IPS-NIHi7 (cell line): Measurements from ENCODE around the gene PHF19.

Experiments
- DNase-seq: peaks from one replicate; pipeline ENCODE4 v3.0.0; 2012; ENCODE audit warnings: mixed read lengths; ENCODE audit errors: extremely low spot score

The PHF19 gene

DNA sequence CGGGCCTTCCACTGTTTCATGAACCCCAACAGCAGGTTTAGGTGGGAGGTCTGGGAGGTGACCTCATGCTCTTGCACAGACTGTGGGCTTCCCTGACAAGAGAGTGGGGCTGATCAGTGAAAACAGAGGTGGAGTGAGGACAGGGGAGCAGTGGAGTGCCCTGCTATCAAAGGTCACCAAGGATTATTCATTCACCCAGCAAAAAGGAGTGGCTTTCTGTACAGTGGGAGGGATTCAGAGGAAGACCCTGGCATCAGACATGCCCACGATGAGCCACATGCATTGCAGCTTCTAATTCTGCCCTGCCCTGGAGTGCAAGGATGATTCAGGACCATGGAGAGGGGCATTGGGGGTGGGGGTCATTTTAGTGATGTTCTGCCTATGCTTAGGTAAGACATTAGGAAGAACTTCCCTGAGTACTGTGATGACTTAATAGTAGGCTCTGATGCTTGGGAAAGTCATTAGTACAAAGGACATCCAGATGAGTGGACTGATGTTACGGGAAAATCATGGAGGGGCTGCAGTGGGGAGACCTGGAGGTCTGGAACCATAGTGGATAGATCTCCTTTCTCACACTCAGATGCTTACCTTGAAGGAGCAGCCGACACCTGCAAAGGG is 36.8 kb upstream of the PHF19 start:
- DNase-seq = peak; percentile 63

DNA sequence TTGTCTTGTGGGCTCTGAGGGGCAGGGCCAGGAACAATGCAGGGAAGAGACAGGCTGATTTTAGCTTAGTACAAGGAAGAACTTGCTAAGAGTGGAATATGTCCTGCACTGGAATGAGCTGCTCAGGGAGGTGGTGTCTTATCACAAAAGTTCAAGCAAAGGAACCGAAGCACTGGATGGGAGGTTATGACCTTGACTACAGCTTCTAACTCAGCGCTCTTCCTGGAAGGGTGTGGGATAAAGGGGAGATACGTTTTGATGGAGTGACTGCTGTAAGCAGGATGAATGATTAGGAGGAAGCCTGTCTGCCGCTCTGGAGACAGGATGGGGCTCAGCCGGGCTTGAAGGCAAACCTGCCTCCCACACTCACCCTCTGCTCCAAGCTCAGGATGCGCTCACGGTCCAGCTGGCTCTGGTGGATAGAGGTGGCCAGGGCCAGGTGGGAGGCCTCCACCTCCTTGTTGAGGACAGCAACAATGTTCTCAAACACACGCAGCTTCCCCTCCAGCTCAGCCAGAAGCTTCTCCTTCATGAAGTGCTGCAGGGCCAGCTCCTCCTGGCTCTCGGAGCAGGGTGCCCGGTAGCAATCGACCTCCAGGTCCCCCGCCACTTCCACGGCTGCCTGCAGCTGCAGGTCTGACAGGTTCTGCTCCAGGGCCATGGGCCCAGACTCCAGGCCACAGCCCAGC is 36.1 kb upstream of the PHF19 start:
- no peak for DNase-seq

DNA sequence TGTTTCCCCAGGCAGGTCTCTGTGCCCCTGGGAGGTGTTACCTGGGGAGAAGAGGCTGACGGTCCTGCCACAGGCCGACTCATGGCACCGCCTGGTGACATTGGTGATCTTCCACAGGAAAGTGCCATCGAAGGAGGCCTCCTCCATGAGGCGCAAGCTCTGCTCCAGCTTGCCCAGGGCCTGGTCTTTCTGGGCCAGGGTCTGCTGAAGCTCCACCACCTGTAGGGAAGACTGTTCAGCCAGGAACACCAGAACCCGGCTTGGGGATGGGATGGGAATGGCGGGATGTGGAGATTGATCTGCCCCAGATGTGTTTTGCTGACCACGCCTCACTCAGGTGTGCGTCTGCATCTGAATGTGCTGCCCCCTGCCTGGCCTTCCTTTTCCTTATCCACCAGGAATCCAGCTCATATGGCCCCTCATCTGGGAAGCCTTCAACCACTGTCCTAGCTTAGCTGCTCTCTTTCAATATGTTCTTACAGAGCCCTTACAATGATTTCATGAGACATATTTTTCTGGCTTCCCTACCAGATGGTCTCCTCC is 34.4 kb upstream of the PHF19 start:
- peak; percentile 44 for DNase-seq

DNA sequence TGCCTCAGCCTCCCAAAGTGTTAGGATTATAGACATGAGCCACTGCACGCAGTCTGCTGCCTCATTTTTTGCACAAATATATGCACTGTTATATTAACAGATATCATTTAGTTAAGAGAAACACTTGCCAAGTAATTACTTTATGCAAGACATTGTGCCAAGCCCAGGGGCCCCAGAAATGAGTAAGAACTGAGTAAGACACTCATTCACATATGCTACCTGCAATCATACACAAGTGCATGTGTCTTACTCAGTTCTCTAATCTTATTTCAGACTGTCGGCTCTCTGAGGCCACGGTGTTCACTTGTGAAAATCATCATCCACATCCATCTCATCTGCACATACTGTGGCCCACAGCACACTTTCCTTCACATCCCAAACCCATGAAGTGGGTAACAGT is 33.7 kb upstream of the PHF19 start:
- no peak for DNase-seq

DNA sequence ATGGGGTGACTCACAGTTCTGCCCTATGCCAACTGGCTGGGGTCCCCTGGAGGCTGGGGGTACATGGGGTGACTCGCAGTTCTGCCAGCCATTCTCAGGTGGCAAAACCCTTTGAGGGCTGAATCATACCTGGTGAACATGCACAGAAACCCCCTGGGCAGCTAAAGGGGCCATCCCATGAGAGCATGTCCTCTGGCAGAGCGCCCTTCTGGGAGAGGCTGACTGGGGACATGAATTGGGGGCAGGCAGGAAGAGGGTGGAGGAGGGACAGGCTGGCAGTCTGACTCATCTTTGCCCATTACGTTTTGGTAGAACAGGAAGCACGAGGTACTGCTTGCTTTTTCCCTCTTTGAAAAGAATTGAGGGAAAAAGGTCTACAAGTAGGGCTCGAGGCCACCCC is 32.9 kb upstream of the PHF19 start:
- DNase-seq = no peak

DNA sequence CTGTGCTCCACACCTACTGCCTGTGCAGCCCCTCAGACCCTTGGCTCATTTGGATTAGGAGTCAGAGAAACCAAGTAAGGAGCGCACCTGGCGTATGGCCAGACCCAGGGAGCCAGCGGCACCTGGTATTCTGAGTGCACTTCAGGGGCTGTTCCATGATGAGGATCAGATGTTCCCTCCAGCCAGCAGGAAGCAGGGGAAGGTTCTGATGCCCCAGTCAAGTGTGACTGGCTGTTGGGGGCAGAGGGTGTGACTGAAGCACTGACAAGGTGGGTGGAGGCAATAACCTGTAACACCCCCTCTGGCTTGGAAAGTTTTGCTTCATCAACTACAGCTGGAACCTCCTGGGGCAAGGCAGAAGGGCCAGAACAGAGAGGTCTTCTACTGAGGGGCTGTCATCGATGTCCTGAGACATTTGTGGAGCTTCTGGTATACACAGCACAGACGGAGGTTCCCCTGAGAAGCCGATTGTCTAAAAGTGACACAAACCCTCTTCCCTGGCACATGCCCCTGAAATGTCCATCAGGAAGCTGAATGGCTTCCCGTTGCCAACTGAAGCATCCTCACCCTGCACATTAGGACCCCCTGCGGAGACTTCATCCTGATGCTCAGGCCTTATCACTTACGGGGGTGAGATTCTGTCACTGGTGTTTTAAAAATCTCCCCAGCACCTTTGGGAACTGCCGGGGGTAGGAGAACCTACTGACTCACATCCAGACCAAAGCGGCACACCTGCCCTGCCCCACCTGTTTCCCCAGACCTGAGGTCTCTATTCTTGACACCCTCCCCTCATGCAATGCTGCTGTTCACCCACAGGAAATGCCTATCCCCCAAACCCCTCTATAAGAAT is 28.6 kb upstream of the PHF19 start:
- no peak for DNase-seq

DNA sequence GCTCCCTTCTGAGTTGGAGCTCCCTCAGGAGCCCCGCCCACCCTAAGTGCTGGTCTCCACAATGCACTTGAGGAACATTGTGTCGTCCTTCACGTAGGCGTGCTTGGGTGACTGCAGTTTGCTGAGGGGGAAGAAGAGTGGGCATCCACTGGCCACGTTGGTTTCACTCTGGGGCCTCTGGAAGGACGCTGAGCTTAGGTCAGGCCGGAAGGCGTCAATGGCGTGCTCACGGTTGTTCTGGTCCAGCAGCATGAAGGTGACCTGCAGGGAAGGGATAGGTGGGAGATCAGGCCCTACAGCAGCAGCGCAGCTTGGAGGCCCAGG is 28.0 kb upstream of the PHF19 start:
- DNase-seq = no peak

DNA sequence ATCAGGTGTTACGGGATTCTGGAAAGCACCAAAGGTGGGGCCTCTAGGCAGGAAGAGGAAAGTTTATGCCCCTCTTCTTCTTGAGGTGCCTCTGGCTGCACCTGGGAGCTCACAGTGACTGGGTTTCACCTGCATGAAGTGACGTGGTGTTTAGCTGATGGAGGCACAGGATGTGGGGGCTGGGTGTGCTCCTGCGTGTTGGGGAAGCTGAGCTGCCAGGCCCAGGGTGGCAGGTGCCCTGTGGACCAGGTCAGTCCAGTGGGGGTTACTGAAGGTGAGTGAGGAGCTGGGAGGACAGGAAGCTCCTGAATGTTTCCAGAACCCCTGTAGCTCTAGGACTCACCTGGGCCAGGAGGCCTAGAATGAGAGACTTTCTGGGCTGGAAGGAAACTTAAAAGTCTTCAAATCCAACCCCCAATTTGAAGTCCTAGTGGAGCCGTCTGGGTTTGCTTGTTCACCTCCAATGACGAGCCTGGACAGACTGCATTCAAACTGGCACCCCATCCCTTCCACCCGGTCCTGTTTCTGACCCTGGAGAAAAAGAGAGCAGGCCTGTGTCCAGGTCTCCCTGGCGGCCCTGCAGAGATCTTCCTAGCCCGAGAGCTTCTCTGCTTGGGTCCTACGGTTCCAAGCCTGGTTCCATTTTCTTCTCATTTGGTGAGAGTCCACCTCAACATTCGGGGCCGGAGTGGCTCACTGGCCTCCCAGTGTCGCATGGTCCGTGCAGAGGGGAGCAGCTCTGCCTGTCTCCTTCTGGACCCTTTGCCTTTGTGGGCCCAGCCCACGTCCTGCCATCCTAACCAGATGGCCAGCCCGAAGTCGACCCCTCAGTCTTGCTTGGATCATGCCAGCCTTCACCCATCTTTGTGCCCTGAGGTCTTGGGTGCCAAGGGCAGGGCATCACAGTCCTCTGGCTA is 27.3 kb upstream of the PHF19 start:
- no peak for DNase-seq

DNA sequence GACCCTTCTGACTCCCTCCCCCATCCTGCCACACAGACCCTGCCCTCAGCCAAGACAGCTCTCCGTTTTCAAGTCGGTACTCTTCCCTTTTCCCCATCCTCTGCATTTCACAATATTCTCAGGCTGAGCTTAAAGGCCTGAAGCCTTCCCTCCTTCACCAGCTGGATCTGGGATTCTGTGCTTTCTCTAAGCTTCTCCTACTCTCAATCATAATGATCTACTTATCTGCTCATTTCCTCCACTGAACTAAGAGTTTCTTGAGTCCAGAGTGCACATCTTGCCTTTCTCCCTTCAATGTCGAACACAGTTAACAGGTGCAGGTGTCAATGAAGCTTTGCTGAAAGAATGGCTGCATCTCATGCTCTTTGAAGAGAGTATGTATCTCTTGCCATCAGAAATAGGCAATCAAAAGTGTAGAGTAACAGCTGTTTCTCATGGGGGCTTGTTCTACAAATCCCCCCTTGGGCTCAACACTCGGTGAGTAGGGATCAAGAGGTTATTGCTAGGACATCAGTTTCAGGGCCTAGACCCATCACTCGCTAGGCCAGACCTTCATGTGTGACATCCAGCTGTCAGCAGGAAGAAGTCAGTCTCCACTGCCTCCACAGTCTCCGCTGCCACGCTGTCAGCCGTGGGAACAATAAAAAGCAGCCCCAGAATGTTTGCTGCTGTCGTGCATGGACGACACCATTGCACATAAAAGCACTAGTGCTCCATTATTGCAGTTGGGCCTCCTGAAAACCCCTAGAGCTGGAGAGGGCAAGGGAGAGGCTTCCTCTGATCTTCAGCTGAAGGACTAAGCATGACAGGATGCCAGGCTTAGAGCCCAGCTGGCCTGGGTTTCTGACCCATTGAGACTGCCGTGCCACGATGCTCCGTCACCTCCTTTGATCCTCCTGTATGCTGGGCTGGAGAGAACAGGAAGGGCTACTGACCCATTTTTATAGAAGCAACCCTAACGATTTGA is 25.9 kb upstream of the PHF19 start:
- DNase-seq = no peak

DNA sequence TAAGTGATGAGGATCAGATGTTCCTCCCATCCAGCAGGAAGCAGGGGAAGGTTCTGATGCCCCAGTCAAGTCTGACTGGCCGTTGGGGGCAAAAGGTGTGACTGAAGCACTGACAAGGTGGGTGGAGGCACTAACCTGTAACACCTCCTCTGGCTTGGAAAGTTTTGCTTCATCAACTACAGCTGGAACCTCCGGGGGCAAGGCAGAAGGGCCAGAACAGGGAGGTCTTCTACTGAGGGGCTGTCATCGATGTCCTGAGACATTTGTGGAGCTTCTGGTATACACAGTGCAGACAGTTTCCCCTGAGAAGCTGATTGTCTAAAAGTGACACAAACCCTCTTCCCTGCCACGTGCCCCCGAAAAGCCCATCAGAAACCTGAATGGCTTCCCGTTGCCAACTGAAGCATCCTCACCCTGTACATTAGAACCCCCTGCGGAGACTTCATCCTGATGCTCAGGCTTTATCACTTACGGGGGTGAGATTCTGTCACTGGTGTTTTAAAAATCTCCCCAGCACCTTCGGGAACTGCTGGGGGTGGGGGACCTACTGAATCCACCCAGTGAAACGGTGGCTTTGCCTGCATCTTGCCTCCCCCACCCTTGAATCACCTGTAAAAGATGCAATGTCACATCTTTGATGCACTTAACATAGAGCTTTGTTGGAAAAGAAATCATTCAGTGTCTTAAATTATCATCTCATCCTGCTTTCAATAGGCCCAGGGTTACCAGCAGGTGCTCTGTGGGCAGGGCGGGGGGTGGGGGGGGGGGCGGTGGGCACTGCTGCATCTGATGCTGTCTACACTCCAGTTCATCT is 25.0 kb upstream of the PHF19 start:
- no peak for DNase-seq

DNA sequence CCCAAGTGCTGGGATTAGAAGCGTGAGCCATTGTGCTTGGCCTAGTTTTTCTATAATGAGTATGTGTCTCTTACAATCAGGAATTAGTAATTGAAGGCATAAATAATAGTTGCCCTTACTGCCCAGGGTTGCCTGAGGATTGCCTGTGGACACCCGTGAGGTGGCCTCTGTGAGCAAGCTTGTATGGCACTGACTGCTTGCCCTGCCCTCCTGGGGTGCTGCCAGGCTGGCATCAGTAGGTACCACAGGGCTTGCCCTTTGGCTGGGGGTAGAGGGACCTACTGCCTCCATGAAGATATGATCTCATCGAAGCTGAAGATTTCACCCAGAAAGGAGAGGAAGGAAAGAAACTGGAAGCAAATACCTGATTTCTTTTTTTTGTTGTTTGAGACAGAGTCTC is 23.8 kb upstream of the PHF19 start:
- DNase-seq = no peak

DNA sequence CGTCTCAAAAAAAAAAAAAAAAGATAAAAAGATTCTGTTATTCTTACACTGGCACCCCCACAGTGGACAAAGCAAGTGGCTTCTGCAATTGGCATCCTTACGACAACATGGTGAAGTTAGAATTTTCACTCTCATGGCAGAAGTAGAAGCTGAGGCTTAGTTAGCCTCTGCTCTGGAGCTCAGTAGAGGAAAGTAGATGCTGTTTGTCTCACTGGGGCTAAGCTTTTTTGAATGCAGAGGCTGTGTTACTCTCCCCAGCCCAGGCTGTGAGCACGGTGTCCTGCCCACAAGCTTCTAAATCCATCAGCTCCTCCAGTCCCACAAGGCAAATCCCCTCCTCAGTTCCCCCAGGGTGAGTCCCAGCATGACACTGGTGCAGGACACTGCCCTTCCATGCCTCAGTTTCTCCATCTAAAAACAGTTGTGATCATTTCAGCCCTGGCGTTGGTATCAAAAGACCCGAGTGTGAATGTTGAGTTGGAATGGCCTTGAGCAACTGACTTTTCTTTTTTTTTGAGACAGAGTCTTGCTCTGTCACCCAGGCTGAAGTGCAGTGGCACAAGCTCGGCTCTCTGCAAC is 22.6 kb upstream of the PHF19 start:
- DNase-seq = no peak

DNA sequence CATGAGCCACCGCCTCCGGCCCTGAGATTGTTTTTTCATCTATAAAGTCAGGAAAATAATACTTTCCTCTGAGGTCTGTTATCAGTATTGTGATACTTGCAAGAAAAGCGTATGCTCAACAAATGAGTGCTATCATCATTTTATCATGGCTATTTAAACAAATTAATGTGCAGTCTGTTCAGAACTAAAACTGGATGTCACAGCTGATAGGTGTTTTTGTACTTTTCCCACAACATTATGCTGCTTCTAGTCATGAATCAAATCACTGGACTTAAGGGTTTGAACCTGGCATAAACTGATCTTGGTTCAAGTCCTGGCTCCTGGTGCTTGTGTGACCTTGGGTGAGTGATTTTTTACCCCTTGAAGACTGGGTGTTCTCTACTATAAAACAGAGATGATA is 21.4 kb upstream of the PHF19 start:
- DNase-seq = no peak

DNA sequence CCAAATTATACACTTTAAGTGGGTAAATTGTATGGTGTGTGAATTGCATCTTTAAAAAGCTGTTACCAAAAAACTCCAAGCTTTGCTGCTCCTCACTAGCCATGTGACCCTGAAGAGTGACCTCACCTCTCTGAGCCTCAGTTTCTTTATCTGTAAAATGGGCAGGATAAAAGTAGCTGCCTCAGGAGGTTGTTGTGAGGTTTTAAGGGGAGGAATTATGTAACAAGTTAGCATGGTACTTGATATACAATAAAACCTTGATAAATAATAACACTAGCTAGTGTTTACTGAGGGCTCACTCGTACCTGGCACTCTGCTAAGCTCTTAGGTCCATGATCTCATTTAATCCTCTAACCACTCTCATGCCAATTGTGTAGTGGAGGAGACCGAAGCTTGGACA is 19.0 kb upstream of the PHF19 start:
- DNase-seq = no peak

DNA sequence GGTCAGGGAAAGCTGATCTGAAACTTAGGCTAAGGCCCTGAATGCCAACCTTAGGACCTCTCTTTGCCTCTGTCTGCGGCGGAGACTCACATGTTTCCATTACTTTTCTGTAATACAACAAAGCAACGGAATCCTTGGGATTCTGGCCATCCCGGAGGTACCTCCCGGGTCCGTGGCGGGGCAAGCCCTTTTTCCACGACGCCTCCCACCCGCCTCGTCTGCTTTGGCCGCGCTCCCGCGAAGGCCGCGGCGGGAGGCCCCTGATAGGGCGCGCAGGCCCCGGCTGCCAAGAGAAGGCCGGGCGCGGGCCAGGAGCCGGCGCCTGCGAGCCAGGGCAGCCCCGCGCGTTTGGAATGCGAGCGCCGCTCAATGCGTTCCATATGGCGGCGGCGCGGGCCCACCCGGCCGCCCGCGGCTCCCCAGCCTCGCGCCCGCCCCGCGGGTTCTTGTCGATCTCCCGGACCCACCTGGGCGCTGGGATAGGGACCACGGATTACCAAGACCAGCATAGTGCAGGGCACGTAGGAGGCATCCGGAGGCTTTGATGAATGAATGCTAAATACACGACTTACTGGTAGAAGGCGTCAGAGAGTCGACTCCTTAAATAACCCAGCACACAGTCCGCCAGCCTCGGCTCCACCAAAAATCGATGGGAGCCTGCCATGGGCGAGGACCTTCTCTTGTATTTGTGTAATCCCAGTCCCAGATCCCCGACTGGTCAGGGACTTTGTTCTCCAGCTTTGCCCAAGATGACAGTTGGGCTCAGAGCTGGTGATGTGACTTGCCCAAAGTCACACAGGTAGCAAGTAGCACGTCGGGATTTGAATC is 17.5 kb upstream of the PHF19 start:
- DNase-seq = peak; percentile 76

DNA sequence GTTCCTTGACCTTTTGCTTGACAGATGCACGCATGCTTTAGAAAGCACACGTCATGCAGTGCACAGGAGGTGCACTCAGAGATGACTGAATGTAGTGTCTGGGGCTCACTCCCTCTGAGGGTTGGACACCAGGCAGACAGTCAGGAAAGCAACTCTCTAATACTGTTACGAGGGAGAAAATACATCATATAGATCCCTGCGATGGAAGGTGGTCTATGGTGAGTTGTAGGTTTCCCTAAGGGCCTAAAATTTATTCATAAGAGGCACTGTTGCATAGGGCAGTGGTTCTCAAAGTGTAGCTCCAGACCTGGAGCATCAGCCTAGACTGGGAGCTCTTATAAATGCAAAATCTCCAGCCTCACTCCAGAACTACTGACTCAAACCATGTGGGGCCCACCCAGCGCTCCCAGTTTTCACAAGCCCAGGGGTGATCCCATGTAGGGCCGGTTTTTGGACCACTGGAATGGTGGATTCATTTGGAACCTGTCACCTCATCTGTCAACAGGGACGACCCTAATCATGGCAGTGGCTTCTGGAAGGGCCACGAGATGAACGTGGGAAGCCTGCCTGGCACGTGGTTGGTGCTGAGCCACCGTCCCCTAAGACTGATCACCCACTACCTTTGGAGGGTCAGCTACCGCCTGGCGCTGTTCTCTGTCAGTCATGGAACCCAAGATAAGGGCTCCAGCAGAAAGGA is 16.8 kb upstream of the PHF19 start:
- DNase-seq = no peak

DNA sequence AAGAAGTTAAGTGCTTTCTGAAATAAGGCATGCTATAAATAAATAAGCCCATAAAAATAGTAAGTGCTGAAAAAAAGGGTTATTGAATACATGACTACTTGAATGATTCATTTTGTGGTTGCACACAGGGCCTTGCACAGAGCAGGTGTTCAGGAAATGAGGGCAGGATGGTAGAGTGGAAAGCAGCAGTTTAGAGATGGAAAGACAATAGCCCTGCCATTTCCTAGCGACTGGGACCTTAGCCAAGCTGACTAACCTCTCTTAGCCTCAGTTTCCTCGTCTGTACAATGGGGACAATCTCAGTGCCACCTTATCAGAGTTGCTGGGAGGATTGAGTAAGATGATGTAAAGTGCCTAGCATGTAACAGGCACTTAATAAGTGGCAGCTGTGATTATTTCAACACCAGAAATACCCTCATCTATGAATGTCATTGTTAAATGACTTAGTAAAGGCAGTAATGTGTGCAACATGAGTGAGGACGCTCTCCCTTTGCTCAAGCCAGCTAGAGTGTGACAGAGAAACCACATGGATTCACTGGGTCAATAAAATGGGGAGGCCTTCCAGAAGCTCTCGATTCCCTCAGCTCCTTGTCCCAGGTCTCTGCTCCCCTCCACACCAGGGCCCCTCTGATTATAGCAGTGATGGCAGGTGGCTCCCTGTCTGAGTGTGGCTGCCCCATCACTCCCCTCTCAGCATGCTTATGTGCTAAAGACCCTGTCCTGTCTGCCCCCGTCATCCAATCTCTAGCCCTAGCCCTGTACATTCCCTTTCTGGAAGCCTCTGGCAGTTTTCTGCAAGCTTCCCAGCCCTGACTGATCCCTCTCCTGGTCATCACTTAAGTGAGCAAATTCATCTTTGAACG is 16.0 kb upstream of the PHF19 start:
- no peak for DNase-seq
